Esophagus squamous epithelium (tissue), 5 donors: ENCODE measurements around the gene AK2. TPM values are rescaled to one million over a fixed set of nuclear protein-coding genes. Genes with fewer than 3 reads are reported as not detected.

Experiments used
- DNase-seq: peaks from one replicate; lab custom pipeline; 2025; lab: John Stamatoyannopoulos, UW
- H3K27ac ChIP-seq, 4 donors: fragments of 200-600 bp; sonication (generic); one replicate each; pipeline ENCODE4 v1.5.1; 2016 to 2019; ENCODE audit warnings: mild to moderate bottlenecking in 1 of 4
- H3K27me3 ChIP-seq, 4 donors: fragments of 200-600 bp; sonication (generic); 1 replicate in 3 of 4; 2 replicates in 1 of 4; pipeline versions ENCODE4 v1.5.1 to v1.6.0; 2017 to 2021; ENCODE audit warnings: antibody characterized with exemption in 1 of 4
- H3K36me3 ChIP-seq, 3 donors: fragments of 200-600 bp; sonication (generic); one replicate each; pipeline ENCODE4 v1.5.1; 2016 to 2019
- H3K4me1 ChIP-seq, 3 donors: fragments of 200-600 bp; sonication (generic); one replicate each; pipeline ENCODE4 v1.5.1; 2017 to 2019
- H3K4me3 ChIP-seq, 4 donors: fragments of 200-600 bp; sonication (generic); 1 replicate in 3 of 4; 2 replicates in 1 of 4; pipeline ENCODE4 v1.5.1; 2016 to 2019; ENCODE audit warnings: mild to moderate bottlenecking in 2 of 4, moderate library complexity in 1 of 4
- H3K9me3 ChIP-seq, 3 donors: fragments of 200-600 bp; sonication (generic); one replicate each; pipeline ENCODE4 v1.5.1; 2016 to 2019
- POLR2A ChIP-seq, 4 donors: fragments of 450-650 bp; IDR thresholded peaks; one replicate each; pipeline ENCODE4 v1.6.1; 2017; ENCODE audit warnings: antibody characterized with exemption in 4 of 4, mild to moderate bottlenecking in 4 of 4, moderate library complexity in 3 of 4
- WGBS, 2 donors: methylation state at CpG; one replicate each; pipeline ENCODE4 v1.1.5; 2018; 5-methylcytosine and 5-hydroxymethylcytosine counted together
- intact Hi-C: fragments of 100-400 bp; cut with DNase I; formaldehyde crosslinking; loops from one replicate; pipeline ENCODE4 v1.15.0; 2022
- total RNA-seq, 4 donors: library from RNA; depleted of rRNA; stranded (reverse); fragments of >200 nt; gene quantifications; one replicate each; pipeline ENCODE4 v1.1.0, GENCODE V29; 2016
- TF ChIP-seq, protein P1 (sequence below), 6 experiments: fragments of 450-650 bp in 4 of 6; fragments of 200-600 bp in 2 of 6; sonication (generic) in 2 of 6; IDR thresholded peaks; one replicate each; pipeline ENCODE4 v1.5.1; 2016 to 2019; ENCODE audit warnings: antibody characterized with exemption in 6 of 6, mild to moderate bottlenecking in 4 of 6, moderate library complexity in 4 of 6
- donor health status: DM: yes; HTN: yes; CAD: no.

AK2 gene
- total RNA-seq: 100 to 1,000 TPM; 126 to 167 (median 151) TPM

GRCh38 chr1:33036526-33037503 is at the start of gene AK2:
Gene AK2, minus strand, starts transcription at chr1:33036883. Its CDS starts 55 bp downstream, at chr1:33036828.
- H3K9me3 ChIP-seq: no peaks in the 10 kb centered on the region
- peak within 1 kb of the TSS; percentile 84 to 92 (median 90) for H3K27ac ChIP-seq
- peaks cover 9 to 48% (median 14%) of the 10 kb centered on the region in 3 donors for H3K4me1 ChIP-seq
- no peaks in the 10 kb centered on the region for H3K27me3 ChIP-seq
- peak; percentile 76 for DNase-seq
- intact Hi-C loops: no loop called here
- peak within 1 kb of the TSS; percentile 78 to 99 (median 90) for H3K4me3 ChIP-seq
- 7 to 9% methylated on average over 24 to 35 of the region's 59 CpGs for WGBS, 2 donors
- peaks cover 0 to 9% (median 0%) of the 10 kb centered on the region in 3 donors for H3K36me3 ChIP-seq
- TF ChIP-seq, protein P1, sequence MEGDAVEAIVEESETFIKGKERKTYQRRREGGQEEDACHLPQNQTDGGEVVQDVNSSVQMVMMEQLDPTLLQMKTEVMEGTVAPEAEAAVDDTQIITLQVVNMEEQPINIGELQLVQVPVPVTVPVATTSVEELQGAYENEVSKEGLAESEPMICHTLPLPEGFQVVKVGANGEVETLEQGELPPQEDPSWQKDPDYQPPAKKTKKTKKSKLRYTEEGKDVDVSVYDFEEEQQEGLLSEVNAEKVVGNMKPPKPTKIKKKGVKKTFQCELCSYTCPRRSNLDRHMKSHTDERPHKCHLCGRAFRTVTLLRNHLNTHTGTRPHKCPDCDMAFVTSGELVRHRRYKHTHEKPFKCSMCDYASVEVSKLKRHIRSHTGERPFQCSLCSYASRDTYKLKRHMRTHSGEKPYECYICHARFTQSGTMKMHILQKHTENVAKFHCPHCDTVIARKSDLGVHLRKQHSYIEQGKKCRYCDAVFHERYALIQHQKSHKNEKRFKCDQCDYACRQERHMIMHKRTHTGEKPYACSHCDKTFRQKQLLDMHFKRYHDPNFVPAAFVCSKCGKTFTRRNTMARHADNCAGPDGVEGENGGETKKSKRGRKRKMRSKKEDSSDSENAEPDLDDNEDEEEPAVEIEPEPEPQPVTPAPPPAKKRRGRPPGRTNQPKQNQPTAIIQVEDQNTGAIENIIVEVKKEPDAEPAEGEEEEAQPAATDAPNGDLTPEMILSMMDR (IDR thresholded peaks at IDR 0.05): no peak
- peak in 2 of 4 donors; percentile 59 to 75 for TF ChIP-seq POLR2A (IDR thresholded peaks at IDR 0.05)

DNA sequence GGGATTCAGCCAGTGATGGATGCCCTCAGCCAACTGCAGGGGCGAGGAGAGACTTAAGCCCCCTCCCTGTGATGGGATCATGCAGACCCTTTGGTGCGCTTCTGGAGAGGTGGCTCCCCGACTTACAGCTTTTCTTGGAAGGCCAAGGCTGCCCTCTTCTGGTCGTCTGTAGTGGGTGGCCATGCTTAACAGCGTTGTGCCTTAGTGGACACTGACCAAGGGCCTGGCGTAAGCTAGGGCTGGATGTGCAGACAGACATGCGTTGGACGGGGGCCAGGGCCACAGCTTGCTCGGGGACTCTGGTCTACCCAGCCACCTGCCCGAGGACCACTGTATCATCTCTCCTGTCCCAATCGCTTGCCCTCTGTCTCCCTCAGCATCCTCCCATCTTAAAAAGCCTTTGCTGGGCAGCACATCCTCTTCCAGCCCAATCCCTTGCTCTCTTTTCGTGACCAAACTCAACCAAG is 49.7 kb upstream of the AK2 start:
- Histone ChIP-seq H3K27me3 (peaks cover 0 to 3% (median 0%) of the 10 kb centered on the region in 4 donors), H3K4me3 (no peak overlapping the region), H3K9me3 (no peaks in the 10 kb centered on the region), H3K36me3 (no peaks in the 10 kb centered on the region), H3K27ac (no peak overlapping the region), H3K4me1 (peaks cover 9 to 20% (median 9%) of the 10 kb centered on the region in 3 donors)
- 39 to 41% methylated on average over 8 to 10 of the region's 12 CpGs for WGBS, 2 donors
- no peak for TF ChIP-seq POLR2A (IDR thresholded peaks at IDR 0.05)
- TF ChIP-seq, protein P1 (IDR thresholded peaks at IDR 0.05): peak; percentile 23 to 71 (median 56)
- intact Hi-C loops: loop anchor here (10.0 kb wide), 1 partner anchor 162 kb away; no protein-coding TSS in a partner anchor
- no peak for DNase-seq

- intact Hi-C loops: loop anchor here (10.0 kb wide), 1 partner anchor 161 kb away; no protein-coding TSS in a partner anchor
Measured at GRCh38 chr1:33085332-33085731, 48.6 kb upstream of the AK2 start.

DNA sequence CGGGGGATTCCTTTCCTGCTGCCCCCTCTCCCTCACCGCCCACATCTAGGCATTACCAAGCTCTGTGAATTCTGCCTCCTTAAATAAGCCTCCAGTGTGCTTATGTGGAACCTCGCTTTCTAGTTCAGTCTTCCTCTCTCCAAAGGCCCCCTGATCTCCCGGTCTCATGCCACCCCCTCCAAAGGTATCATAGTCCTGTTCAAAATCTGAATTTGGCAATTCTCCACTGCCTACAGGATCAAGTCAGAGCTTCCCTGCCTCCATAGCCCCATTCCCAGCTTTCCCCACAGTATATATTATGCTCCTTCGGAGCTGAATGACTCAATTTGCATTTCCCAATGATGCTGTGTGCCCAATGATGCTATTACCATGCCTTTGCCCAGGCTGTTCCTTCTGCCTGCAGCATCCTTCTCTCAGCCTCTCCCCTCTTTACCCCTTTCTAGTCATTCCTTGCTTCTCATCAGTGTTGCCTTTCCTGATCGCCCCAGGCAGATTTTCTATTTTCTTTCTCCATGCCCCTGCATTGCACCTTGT is 46.0 kb upstream of the AK2 start:
- H3K27me3 ChIP-seq: peaks cover 0 to 3% (median 0%) of the 10 kb centered on the region in 4 donors
- H3K4me3 ChIP-seq: no peak overlapping the region
- intact Hi-C loops: loop anchor here (10.0 kb wide), 1 partner anchor 158 kb away; no protein-coding TSS in a partner anchor
- TF ChIP-seq, protein P1 (IDR thresholded peaks at IDR 0.05): no peak
- no peak for TF ChIP-seq POLR2A (IDR thresholded peaks at IDR 0.05)
- H3K27ac ChIP-seq: no peak overlapping the region
- no peaks in the 10 kb centered on the region for H3K36me3 ChIP-seq
- H3K4me1 ChIP-seq: peaks cover 12 to 27% (median 17%) of the 10 kb centered on the region in 3 donors
- DNase-seq: no peak
- no peaks in the 10 kb centered on the region for H3K9me3 ChIP-seq
- WGBS, 2 donors: 78 to 81% methylated on average over 6 of the region's 6 CpGs

More at GRCh38 chr1:33085332-33085731, 48.6 kb upstream of the AK2 start:
- Histone ChIP-seq H3K9me3 (no peaks in the 10 kb centered on the region), H3K4me1 (peaks cover 12 to 30% (median 15%) of the 10 kb centered on the region in 3 donors), H3K36me3 (no peaks in the 10 kb centered on the region), H3K27me3 (peaks cover 0 to 3% (median 0%) of the 10 kb centered on the region in 4 donors), H3K27ac (no peak overlapping the region), H3K4me3 (no peak overlapping the region)
- no peak for DNase-seq
- TF ChIP-seq POLR2A (IDR thresholded peaks at IDR 0.05): no peak
- TF ChIP-seq, protein P1 (IDR thresholded peaks at IDR 0.05): no peak
- 86 to 97% methylated on average over 2 to 4 of the region's 4 CpGs for WGBS, 2 donors
